Cardiac muscle cell (in vitro differentiated cells and primary cell): Measurements from ENCODE around the gene ECSIT. TPM values are rescaled to one million over a fixed set of nuclear protein-coding genes. Genes with fewer than 3 reads are reported as not detected.

Experiments
- DNase-seq, 2 donors: peaks; one replicate each; pipeline versions ENCODE4 v3.0.0 to v3.0.0-alpha.2; 2010 to 2017; ENCODE audit warnings: low read depth in 1 of 2, low spot score in 1 of 2
- H3K27ac ChIP-seq: fragments of 200-600 bp; sonication (generic); 2 replicates; pipeline ENCODE4 v1.5.1; 2016
- H3K27me3 ChIP-seq: fragments of 200-600 bp; sonication (generic); 2 replicates; pipeline ENCODE4 v1.6.0; 2016; ENCODE audit warnings: control low read depth
- H3K36me3 ChIP-seq: fragments of 200-600 bp; sonication (generic); 2 replicates; pipeline ENCODE4 v1.5.1; 2016; ENCODE audit warnings: control low read depth
- H3K4me1 ChIP-seq: fragments of 200-600 bp; sonication (generic); 2 replicates; pipeline ENCODE4 v1.8.1; 2017; ENCODE audit warnings: low read depth, mild to moderate bottlenecking, mixed run types
- H3K4me3 ChIP-seq: fragments of 200-600 bp; sonication (generic); 2 replicates; pipeline ENCODE4 v1.5.1; 2016; ENCODE audit warnings: mild to moderate bottlenecking
- H3K9me3 ChIP-seq: fragments of 200-600 bp; sonication (generic); 2 replicates; pipeline ENCODE4 v1.5.1; 2017; ENCODE audit warnings: low read depth, mild to moderate bottlenecking, control low read depth
- polyA plus RNA-seq: library from polyadenylated mRNA; unstranded; fragments of >200 nt; fragmentation: Nextera tagmentation; extraction: Ambion mirVana; gene quantifications from 2 replicates; pipeline ENCODE4 v1.2.1, GENCODE V29; 2016
- total RNA-seq: library from RNA; depleted of rRNA; stranded (reverse); fragments of >200 nt; gene quantifications from 2 replicates; pipeline ENCODE4 v1.2.3, GENCODE V29; 2016
- TF ChIP-seq, protein P1 (sequence below): IDR thresholded peaks from 2 replicates; pipeline ENCODE4 v1.5.1; 2012; ENCODE audit warnings: low read depth, mild to moderate bottlenecking, low read length

Gene ECSIT
- total and polyA plus RNA-seq, 2 experiments from 2014 or later: 64.0 to 91.3 TPM

DNA sequence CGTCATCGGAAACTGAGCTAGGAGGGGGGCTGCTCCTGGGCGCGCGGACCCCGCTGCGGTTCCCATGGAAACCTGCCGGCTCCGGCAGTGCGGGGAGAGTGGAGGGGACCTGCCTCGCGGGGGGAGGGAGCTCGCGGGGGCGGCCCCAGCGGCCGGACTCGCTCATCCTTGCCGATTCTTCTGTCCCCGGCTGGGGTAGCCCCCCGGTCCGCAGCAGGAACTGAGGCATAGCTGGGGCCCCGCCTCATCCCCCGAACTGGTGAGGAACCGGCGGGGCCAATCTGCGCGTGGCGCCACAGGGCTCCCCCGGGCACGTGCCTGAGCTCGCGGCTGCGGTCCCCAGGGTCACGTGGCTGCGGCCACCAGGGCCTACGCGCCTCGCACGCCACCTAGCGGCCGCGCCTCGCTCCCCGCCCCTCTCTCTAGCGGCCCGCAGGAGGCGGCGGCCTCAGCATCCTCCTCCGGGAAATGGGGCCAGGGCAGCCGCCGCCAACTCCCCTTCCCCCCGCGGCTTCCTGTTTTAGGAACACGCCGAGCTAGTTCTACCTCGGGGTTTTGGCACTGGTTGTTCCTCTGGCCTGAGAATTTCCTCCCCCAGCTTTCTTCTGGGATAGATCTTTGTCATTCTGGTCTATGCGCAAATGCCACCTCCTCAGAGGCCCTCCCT lies 46.4 kb downstream of the ECSIT start:
- Histone ChIP-seq H3K9me3 (no peaks in the 10 kb centered on the region), H3K36me3 (no peaks in the 10 kb centered on the region), H3K27me3 (peaks cover 54% of the 10 kb centered on the region), H3K4me3 (peak overlapping the region; percentile 25), H3K4me1 (peaks cover 3% of the 10 kb centered on the region), H3K27ac (no peak overlapping the region)
- DNase-seq: peak; percentile 86 to 92
- TF ChIP-seq, protein P1, sequence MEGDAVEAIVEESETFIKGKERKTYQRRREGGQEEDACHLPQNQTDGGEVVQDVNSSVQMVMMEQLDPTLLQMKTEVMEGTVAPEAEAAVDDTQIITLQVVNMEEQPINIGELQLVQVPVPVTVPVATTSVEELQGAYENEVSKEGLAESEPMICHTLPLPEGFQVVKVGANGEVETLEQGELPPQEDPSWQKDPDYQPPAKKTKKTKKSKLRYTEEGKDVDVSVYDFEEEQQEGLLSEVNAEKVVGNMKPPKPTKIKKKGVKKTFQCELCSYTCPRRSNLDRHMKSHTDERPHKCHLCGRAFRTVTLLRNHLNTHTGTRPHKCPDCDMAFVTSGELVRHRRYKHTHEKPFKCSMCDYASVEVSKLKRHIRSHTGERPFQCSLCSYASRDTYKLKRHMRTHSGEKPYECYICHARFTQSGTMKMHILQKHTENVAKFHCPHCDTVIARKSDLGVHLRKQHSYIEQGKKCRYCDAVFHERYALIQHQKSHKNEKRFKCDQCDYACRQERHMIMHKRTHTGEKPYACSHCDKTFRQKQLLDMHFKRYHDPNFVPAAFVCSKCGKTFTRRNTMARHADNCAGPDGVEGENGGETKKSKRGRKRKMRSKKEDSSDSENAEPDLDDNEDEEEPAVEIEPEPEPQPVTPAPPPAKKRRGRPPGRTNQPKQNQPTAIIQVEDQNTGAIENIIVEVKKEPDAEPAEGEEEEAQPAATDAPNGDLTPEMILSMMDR: peak; percentile 90

DNA sequence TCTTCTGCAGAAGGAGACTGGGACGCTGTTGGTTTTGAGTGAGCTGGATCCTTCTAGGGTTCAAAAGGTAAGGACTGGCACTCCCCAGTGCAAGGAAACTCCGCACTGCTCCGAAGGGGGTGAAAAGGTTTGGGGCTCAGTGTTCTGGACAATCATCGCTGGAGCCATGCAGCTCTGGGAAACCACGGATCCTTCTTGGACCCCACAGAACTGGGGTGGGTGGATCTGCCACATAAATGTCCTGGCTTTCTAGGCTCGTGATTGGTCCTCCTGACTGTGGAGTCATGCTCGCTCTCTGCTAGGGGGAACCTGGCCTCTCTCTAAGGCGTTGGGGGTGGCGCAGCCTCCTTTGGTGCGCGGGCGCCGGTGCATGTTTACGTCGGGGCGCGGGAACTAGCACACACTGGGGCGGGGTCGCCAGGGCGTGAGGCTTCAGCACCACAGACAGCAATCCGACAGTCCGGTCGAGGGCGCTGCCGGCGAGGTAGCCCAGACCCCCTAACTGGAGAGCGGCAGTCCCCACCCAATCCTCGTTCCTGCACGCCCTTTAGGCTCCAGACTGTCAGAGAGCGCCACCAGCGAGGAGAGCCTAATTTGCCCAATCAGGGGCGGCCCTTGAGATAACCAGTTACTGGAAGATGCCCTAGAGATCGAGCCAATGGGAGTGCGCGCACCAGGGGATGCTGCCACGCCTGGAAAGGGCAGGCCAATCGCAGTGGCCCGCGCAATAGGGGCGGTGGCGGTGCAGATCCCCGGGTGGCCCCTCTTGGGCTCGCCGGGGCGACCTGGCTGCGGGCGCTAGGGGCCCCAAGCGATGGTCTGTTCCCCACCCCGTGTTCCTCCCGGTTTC lies 47.2 kb downstream of the ECSIT start:
- peaks cover 54% of the 10 kb centered on the region for H3K27me3 ChIP-seq
- peak; percentile 84 to 93 for DNase-seq
- TF ChIP-seq, protein P1: no peak
- H3K9me3 ChIP-seq: no peaks in the 10 kb centered on the region
- no peak overlapping the region for H3K27ac ChIP-seq
- peaks cover 3% of the 10 kb centered on the region for H3K4me1 ChIP-seq
- H3K36me3 ChIP-seq: no peaks in the 10 kb centered on the region
- peak overlapping the region; percentile 25 for H3K4me3 ChIP-seq

DNA sequence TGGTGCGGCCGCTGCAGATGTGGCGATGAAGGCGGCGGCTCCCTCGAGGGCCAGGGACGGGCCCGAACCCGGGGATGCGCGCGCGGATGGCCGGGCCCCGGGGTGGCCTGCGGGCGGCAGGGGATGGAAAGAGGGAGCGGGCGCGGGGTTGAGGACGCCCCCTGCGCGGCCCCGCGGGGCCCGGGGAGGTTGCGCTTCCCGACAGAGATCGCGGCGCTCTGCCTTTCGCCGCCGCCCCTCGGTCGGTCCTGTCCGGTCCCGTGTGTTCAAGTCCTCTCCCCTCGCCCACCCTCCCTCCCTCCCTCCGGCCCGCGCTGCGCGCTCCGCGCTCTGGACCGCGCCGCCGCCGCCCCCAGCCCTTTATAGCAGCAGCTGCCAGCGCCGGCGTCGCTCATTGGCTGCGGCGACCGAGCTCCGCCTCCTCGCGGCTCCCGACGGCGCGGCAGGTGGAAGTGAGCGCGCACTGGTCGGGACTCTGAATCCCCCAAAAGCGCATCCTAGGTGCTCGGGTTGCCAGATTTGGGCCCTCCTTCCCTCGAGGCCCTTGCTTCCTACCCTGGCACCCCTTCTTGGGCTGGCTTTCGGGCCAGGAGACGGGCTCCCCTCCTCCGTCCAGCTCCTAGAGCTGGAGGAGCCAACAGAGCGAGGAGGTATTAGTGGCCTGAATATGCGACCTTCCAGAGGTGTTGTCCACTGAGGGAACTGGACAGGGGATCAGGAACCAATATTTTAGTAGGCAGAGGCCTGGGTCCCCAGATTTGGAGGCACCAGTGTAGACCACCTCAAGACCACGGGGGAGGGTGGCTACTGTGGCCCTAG lies 48.0 kb downstream of the ECSIT start, which contains the start of gene ELAVL3:
ELAVL3 (minus strand) TSS at position 332 of the 819 bp plus-strand sequence. CDS start 438 bp downstream, outside the sequence.
- H3K4me3 ChIP-seq: no peak within 1 kb of the TSS
- no peaks in the 10 kb centered on the region for H3K9me3 ChIP-seq
- H3K27me3 ChIP-seq: peaks cover 54% of the 10 kb centered on the region
- H3K4me1 ChIP-seq: peaks cover 3% of the 10 kb centered on the region
- no peak for DNase-seq
- TF ChIP-seq, protein P1: no peak
- H3K36me3 ChIP-seq: no peaks in the 10 kb centered on the region
- H3K27ac ChIP-seq: no peak within 1 kb of the TSS

DNA sequence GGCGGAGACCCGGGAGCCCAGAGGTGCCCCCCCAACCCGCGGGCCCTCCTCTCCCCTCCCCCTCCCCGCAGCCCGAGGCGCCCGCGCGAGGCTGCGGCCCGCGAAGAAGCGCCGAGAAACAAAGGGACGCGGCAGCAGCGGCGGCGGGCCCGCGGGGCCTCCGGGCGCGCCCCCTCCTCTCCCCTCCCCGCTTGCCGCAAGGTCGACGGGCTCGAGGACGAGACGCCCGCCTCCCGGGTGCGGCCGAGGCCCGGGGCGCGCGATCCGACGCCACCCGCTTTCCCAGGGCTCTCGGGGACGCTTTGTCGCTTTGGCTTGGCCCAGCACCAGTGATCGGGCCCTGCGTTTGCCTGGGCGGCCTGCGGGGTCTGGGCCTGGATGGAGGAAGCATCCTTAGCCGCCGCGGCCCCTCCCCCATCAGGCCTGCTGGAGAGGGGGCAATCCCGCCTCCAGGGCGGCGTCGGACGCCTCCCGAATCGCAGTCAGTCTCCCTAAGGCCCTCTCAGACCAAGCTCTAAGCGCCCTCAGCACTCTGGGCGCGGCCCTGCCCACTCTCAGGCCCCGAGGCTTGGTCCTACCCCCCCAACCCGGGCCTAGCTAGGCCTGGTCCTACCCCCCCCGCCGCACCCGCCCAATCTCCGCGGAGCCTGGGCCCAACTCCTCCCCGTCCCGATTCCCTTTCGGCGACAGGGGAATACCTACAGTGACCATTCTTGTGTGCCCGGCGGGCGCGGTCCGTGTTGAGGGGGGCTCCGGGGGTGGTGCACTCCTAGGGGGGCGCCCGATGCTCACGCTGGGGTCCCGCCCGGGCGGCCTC lies 48.8 kb downstream of the ECSIT start:
- H3K36me3 ChIP-seq: no peaks in the 10 kb centered on the region
- H3K4me1 ChIP-seq: peaks cover 3% of the 10 kb centered on the region
- TF ChIP-seq, protein P1: no peak
- H3K9me3 ChIP-seq: no peaks in the 10 kb centered on the region
- no peak overlapping the region for H3K4me3 ChIP-seq
- no peak overlapping the region for H3K27ac ChIP-seq
- DNase-seq: no peak
- H3K27me3 ChIP-seq: peaks cover 54% of the 10 kb centered on the region
